H1 (cell line): ENCODE data around the gene ZBTB4. TPM values are rescaled to one million over a fixed set of nuclear protein-coding genes. Genes with fewer than 3 reads are reported as not detected.

ENCODE experiments used
- JUN ChIP-seq: IDR thresholded peaks from 2 replicates; pipeline ENCODE4 v1.6.1; 2011; ENCODE audit warnings: low read depth, mild to moderate bottlenecking, improper control_type of control experiment, low read length
- polyA plus RNA-seq, 7 experiments: library from polyadenylated mRNA; depleted of rRNA in 3 of 7; stranded (reverse) in 5 of 7; unstranded in 2 of 7; fragments of >200 nt in 5 of 7; fragments of 200-250 nt in 2 of 7; gene quantifications; 1 replicate in 5 of 7; 2 replicates in 1 of 7; 4 replicates in 1 of 7; pipeline versions ENCODE4 v1.2.1 to v1.2.3, GENCODE V29; 2011 to 2013; ENCODE audit warnings: missing spikeins in 2 of 7, mixed read lengths in 2 of 7
- total RNA-seq: library from RNA; stranded (reverse); fragmentation: NEBNext Ultra II Directional; extraction: Animal tissue kit (Norgen Biotek cat#: 25700); gene quantifications from 2 replicates; pipeline ENCODE4 v1.2.1, GENCODE V29; 2021

Gene ZBTB4
- total and polyA plus RNA-seq, 2 of the 8 experiments (the other 6 are each of a cell fraction or from before 2014, with no cell fraction given) = 5.9 to 10.1 TPM

- no peak for TF ChIP-seq JUN
Measured at GRCh38 chr17:7502987-7503386, 23.6 kb upstream of the ZBTB4 start (continued).
